ENCODE data around the gene CENPP.

Gene CENPP

GRCh38 chr9:92492781-92493401, 167.1 kb downstream of the CENPP start:
- TF ChIP-seq, protein P1, sequence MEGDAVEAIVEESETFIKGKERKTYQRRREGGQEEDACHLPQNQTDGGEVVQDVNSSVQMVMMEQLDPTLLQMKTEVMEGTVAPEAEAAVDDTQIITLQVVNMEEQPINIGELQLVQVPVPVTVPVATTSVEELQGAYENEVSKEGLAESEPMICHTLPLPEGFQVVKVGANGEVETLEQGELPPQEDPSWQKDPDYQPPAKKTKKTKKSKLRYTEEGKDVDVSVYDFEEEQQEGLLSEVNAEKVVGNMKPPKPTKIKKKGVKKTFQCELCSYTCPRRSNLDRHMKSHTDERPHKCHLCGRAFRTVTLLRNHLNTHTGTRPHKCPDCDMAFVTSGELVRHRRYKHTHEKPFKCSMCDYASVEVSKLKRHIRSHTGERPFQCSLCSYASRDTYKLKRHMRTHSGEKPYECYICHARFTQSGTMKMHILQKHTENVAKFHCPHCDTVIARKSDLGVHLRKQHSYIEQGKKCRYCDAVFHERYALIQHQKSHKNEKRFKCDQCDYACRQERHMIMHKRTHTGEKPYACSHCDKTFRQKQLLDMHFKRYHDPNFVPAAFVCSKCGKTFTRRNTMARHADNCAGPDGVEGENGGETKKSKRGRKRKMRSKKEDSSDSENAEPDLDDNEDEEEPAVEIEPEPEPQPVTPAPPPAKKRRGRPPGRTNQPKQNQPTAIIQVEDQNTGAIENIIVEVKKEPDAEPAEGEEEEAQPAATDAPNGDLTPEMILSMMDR (IDR thresholded peaks at IDR 0.05; ENCODE audit: insufficient read depth, low read length, poor library complexity, severe bottlenecking) = no peak
- H3K27me3 ChIP-seq (replicated peaks; ENCODE audit: control insufficient read depth, insufficient read depth, low read length) = no peaks in the 10 kb centered on the region
- H3K4me3 ChIP-seq (replicated peaks; ENCODE audit: low read depth, low read length) = no peak overlapping the region
- H3K36me3 ChIP-seq (ENCODE audit: control insufficient read depth, insufficient read depth, low read length) = no peaks in the 10 kb centered on the region
- DNase-seq (ENCODE audit: extremely low read depth, insufficient read length) = no peak

DNA sequence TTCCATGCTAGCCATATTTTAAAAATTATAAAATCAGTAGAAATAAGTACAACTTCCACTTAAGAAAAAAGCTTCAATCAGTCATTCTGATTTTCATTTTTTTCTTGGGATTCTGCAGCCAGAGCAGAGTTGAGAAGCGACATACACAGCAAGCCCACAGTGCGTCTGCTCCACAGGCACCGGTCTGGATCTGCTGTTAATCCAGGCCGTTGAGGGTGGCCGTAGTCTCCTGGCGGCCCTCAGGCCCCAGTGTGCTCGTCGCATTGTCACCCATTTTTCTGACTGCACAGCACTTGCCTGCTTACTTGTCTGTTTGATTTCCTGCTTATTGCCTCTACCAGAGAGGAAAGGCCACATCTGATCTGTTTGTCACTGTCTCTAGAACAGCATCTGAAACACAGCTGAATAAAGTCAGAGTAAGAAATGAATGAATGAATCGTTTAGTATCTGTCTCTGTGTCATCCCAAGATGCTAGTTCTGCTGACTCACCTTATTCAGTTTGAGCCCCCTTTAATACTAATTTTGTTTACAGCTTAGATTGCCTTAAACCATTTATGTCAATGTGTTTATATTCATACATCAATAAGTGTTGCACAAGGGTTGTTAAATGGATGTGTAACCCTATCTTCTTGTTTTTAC, 168.1 kb downstream of the CENPP start:
- DNase-seq (ENCODE audit: extremely low read depth, insufficient read length) = no peak
- TF ChIP-seq, protein P1 (IDR thresholded peaks at IDR 0.05; ENCODE audit: insufficient read depth, low read length, poor library complexity, severe bottlenecking) = no peak
- no peaks in the 10 kb centered on the region for H3K36me3 ChIP-seq (ENCODE audit: control insufficient read depth, insufficient read depth, low read length)
- no peak overlapping the region for H3K4me3 ChIP-seq (replicated peaks; ENCODE audit: low read depth, low read length)
- no peaks in the 10 kb centered on the region for H3K27me3 ChIP-seq (replicated peaks; ENCODE audit: control insufficient read depth, insufficient read depth, low read length)

- Histone ChIP-seq H3K4me3 (replicated peaks; ENCODE audit: low read depth, low read length) (no peak overlapping the region), H3K36me3 (ENCODE audit: control insufficient read depth, insufficient read depth, low read length) (no peaks in the 10 kb centered on the region), H3K27me3 (replicated peaks; ENCODE audit: control insufficient read depth, insufficient read depth, low read length) (no peaks in the 10 kb centered on the region)
- DNase-seq (ENCODE audit: extremely low read depth, insufficient read length) = no peak
- TF ChIP-seq, protein P1 (IDR thresholded peaks at IDR 0.05; ENCODE audit: insufficient read depth, low read length, poor library complexity, severe bottlenecking) = no peak
These were observed 169.1 kb downstream of the CENPP start for GRCh38 chr9:92494856-92495255.

- Histone ChIP-seq H3K4me3 (replicated peaks; ENCODE audit: low read depth, low read length) (no peak overlapping the region), H3K36me3 (ENCODE audit: control insufficient read depth, insufficient read depth, low read length) (no peaks in the 10 kb centered on the region), H3K27me3 (replicated peaks; ENCODE audit: control insufficient read depth, insufficient read depth, low read length) (no peaks in the 10 kb centered on the region)
- no peak for DNase-seq (ENCODE audit: extremely low read depth, insufficient read length)
- TF ChIP-seq, protein P1 (IDR thresholded peaks at IDR 0.05; ENCODE audit: insufficient read depth, low read length, poor library complexity, severe bottlenecking) = no peak
These were observed 170.8 kb downstream of the CENPP start for GRCh38 chr9:92496396-92497176.

DNA sequence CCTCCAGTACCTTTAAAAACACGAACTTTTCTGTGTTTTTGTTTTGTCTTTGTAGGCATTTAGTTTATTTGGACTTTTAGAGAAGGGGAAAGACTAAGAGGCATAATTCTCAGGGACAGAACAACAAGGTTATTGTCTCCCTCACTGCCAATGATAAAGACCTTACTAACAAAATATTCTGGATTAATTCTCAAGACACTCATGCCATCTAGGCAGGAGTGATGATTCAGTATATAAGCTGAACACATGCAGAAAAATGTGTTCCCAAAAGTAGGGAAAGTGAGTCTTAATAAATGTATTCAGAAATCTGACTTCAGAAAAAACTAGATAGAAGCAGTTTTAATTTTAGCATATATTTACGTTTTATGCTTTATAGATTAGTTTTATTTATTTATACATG, 173.9 kb downstream of the CENPP start:
- Histone ChIP-seq H3K4me3 (replicated peaks; ENCODE audit: low read depth, low read length) (no peak overlapping the region), H3K36me3 (ENCODE audit: control insufficient read depth, insufficient read depth, low read length) (no peaks in the 10 kb centered on the region), H3K27me3 (replicated peaks; ENCODE audit: control insufficient read depth, insufficient read depth, low read length) (no peaks in the 10 kb centered on the region)
- no peak for DNase-seq (ENCODE audit: extremely low read depth, insufficient read length)
- TF ChIP-seq, protein P1 (IDR thresholded peaks at IDR 0.05; ENCODE audit: insufficient read depth, low read length, poor library complexity, severe bottlenecking) = no peak
